Prostate gland (tissue), 2 donors: ENCODE measurements around the gene NACAD.

Source experiments
- POLR2A ChIP-seq: fragments of 450-650 bp; IDR thresholded peaks from one replicate; pipeline ENCODE4 v1.6.1; 2016; ENCODE audit warnings: antibody characterized with exemption, mild to moderate bottlenecking
- TF ChIP-seq, protein P1 (sequence below), 4 experiments: fragments of 200-600 bp in 2 of 4; fragments of 450-650 bp in 2 of 4; sonication (generic) in 2 of 4; IDR thresholded peaks; 1 replicate in 3 of 4; 2 replicates in 1 of 4; pipeline ENCODE4 v1.5.1; 2016 to 2019; ENCODE audit warnings: antibody characterized with exemption in 4 of 4, mild to moderate bottlenecking in 2 of 4, moderate library complexity in 2 of 4

DNA sequence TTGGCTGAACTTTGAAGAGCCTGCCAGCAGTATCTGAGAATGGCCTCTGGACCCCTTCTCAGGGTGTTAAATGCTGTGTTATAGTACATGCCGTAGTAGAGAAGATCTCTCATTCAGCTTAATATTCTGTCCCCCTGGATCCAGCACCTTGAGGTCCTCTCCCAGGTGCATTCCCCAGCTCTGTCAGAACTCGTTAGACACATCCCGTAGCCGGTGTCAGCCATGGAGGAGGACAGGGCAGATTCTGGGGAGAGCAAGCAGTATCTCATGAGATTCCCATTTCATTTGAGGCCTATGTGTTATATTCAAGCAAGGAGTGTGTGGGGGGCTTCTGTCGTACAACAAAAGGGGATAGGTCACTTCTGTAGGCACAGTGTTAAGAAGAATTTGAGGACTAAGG lies 34.8 kb downstream of the NACAD start:
- TF ChIP-seq, protein P1, sequence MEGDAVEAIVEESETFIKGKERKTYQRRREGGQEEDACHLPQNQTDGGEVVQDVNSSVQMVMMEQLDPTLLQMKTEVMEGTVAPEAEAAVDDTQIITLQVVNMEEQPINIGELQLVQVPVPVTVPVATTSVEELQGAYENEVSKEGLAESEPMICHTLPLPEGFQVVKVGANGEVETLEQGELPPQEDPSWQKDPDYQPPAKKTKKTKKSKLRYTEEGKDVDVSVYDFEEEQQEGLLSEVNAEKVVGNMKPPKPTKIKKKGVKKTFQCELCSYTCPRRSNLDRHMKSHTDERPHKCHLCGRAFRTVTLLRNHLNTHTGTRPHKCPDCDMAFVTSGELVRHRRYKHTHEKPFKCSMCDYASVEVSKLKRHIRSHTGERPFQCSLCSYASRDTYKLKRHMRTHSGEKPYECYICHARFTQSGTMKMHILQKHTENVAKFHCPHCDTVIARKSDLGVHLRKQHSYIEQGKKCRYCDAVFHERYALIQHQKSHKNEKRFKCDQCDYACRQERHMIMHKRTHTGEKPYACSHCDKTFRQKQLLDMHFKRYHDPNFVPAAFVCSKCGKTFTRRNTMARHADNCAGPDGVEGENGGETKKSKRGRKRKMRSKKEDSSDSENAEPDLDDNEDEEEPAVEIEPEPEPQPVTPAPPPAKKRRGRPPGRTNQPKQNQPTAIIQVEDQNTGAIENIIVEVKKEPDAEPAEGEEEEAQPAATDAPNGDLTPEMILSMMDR (IDR thresholded peaks at IDR 0.05): no peak
- TF ChIP-seq POLR2A: no peak
